LNCaP clone FGC (cell line): ENCODE results near the gene SLC35A4.

Experiments used
- DNase-seq: peaks from one replicate; pipeline ENCODE4 v3.0.0-alpha.2; 2011; ENCODE audit warnings: low read depth
- H3K4me3 ChIP-seq: 2 replicates; pipeline ENCODE4 v1.5.1; 2011; ENCODE audit warnings: mild to moderate bottlenecking, low read depth, low read length, control low read depth
- TF ChIP-seq, protein P1 (sequence below): IDR thresholded peaks from 2 replicates; pipeline ENCODE4 v1.5.1; 2012; ENCODE audit warnings: mild to moderate bottlenecking; ENCODE audit not compliant: control insufficient read depth, insufficient read depth; ENCODE audit errors: extremely low read depth

Gene SLC35A4

DNA sequence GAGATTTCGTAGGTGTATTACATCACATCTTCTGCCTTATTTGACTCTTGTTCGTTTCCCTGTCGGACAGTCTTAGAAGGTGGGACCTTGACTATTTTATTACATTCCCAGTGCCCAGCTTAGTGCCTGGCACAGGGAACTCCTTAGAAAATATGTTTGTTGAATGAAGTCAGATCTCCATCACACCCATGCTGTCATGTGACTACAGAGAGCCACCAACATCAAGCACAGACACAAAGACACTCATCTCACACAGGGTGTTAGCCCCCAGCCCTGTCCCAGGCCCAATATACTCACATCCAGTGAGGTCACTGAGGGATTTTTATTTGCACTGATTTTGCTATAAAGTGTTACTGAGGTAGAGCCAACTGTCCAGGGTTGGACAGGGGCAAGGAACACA, 6.7 kb upstream of the SLC35A4 start:
- TF ChIP-seq, protein P1, sequence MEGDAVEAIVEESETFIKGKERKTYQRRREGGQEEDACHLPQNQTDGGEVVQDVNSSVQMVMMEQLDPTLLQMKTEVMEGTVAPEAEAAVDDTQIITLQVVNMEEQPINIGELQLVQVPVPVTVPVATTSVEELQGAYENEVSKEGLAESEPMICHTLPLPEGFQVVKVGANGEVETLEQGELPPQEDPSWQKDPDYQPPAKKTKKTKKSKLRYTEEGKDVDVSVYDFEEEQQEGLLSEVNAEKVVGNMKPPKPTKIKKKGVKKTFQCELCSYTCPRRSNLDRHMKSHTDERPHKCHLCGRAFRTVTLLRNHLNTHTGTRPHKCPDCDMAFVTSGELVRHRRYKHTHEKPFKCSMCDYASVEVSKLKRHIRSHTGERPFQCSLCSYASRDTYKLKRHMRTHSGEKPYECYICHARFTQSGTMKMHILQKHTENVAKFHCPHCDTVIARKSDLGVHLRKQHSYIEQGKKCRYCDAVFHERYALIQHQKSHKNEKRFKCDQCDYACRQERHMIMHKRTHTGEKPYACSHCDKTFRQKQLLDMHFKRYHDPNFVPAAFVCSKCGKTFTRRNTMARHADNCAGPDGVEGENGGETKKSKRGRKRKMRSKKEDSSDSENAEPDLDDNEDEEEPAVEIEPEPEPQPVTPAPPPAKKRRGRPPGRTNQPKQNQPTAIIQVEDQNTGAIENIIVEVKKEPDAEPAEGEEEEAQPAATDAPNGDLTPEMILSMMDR, result no peak
- H3K4me3 ChIP-seq, result peak overlapping the region; percentile 81
- DNase-seq, result no peak

DNA sequence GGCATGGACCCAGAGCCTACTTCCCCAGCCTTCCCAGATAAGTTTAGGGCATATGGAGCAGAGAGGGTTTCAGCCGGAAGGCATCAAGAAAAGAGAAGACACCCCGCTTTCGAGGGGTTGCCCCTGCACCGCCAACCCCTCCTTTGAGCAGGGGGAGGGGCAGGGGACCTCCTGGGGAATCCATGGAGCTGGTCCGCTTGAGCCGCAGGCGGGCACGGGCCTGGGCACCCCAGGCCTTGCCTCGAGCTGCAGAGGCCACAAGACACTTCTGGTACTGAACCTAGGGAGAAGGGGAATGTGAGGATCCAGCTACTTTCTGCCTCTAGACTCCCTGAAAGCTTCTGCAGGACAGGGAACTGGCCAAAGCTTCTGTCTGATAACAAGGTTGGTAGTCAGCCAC, 6.1 kb upstream of the SLC35A4 start:
- no peak overlapping the region for H3K4me3 ChIP-seq
- DNase-seq, result no peak
- TF ChIP-seq, protein P1, result no peak

DNA sequence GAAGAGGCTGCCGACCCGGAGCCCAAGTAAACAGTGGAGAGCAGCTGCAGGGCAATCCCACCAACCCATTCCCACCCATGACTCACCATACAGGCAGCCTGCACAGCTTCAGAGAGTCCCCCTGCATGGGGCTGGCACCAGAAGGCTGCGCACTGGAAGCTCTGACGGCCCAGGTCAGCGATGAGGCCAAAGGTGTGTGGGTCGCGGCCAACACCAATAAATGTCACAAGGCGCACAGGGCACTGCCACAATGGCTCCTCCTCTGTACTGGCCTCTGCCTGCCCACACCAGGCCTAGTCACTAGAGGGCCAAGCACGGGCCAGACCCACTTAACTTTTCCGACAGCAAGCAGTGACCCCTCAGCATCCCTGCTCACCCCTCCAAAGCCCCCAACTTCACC, 4.4 kb upstream of the SLC35A4 start:
- TF ChIP-seq, protein P1, result no peak
- no peak for DNase-seq
- no peak overlapping the region for H3K4me3 ChIP-seq

DNA sequence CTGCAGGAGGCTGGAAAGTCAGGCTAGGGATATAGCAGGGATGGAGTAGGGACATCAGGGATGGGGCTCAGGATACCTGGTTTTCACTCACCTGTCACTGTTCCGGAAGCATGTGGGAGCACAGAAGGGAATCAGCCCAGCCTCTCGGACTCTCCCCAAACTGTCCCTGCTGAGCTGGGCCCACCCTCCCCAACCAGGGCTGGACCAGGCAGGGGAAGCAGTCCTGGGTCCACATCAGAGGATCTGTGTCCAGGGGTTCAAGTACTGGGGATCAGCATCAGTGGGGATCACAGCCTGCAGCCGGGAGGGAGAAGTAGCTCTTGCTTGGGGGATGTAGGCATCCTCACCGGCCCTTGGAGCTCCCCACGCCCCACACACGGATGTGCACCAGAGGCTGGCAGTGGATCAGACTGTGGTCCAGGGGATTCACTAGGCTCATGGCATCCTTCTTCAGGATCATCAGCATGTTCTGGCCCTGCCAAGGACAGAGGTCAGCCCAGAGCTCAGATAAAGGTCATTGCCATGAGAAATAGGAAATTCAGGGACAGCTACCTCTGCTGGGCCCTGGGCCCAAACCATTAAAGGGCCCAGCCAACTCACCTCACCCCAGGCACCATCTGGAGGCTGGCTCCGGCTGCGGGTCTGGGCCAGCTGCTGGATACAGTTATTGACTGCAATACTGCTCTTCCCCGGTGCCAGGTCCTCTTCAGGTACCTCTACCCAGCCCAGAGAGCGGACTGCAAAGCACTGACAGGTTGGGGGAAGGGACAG, 2.7 kb upstream of the SLC35A4 start:
- TF ChIP-seq, protein P1, result no peak
- H3K4me3 ChIP-seq, result no peak overlapping the region
- no peak for DNase-seq

DNA sequence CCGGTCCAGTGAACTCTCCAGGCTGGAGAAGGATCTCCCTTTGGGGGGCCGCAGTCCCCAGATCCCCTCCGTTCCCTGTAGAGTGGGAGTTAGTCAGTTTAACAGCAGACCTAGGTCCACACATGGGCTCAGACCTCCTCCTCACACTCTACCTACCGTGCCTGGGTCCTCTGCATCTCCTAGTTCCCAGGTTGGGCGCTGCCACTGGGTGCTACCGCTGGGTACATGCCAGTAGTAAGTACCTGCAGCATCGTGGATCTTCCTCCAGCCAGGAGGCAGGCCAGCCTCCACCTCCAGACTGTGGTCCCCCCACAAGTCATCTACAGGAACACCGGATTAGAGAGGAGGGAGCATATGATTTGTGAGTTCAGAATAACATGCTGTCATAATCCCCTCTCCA, 1.0 kb upstream of the SLC35A4 start:
- DNase-seq, result no peak
- H3K4me3 ChIP-seq, result peak overlapping the region; percentile 80
- TF ChIP-seq, protein P1, result no peak

DNA sequence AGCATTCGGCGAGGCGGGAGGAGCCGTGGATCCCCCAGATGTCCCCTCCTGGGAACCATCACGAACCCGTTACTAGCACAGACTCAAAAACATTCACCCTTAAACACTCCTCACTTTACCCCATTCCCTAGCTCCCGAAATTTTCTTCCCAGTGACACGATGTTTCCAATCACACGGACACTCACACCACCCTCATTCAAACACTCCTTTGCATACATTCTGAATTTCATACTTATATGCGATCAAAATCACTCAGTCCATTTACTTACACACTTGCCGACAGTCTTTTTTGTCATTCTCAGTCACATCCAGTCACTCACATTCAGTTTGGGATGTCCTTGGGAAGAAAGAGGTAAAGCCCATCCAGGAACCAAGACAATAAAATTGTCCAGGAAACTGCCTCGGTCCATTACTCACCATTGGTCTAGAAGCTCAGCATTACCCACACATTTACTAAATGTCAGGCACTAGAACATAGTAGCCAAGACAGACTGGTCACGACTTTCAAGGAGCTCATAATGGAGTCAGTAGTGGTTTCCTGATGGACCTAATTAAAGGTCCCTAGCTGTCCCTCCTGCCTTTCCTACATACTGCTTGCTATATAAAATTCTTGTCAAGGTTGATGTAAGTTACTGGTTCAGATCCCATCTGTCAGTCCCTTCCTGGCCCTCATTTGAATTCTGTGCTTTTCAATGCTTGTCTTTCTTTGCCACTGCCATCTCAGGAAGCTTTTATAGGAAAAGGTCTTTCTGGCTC, 574 bp downstream of the SLC35A4 start:
- DNase-seq, result no peak
- H3K4me3 ChIP-seq, result peak overlapping the region; percentile 80
- TF ChIP-seq, protein P1, result no peak
